ENCODE data around the gene TOPBP1. TPM values are rescaled to one million over a fixed set of nuclear protein-coding genes. Genes with fewer than 3 reads are reported as not detected.
A peak's percentile ranks its signal among the peaks of the same experiment; 100 is the strongest.
"Not testable (repeated sequence)": the region's sequence is repeated elsewhere in the genome, so short reads cannot be mapped to it uniquely, and the experiment has no call there.

Gene TOPBP1
- total RNA-seq, 1 donor from 2014 or later, result 10.6 TPM

GRCh38 chr3:133670525-133670995 lies 8.8 kb upstream of the TOPBP1 start:
- no peaks in the 10 kb centered on the region for H3K36me3 ChIP-seq
- no peaks in the 10 kb centered on the region for H3K27me3 ChIP-seq
- intact Hi-C loops (cut with DNase I), result no loop called here
- DNase-seq (ENCODE audit: low spot score in 2 of 2), result no peak
- TF ChIP-seq CTCF (IDR thresholded peaks at IDR 0.05), result no peak
- H3K4me1 ChIP-seq, result no peaks in the 10 kb centered on the region
- H3K4me3 ChIP-seq, result no peak overlapping the region
- H3K9me3 ChIP-seq, result no peaks in the 10 kb centered on the region
- no peak overlapping the region for H3K27ac ChIP-seq

GRCh38 chr3:133669949-133670524 lies 8.3 kb upstream of the TOPBP1 start:
- no peaks in the 10 kb centered on the region for H3K4me1 ChIP-seq
- DNase-seq (ENCODE audit: low spot score in 2 of 2), result no peak
- H3K27me3 ChIP-seq, result no peaks in the 10 kb centered on the region
- H3K9me3 ChIP-seq, result no peaks in the 10 kb centered on the region
- no peak overlapping the region for H3K27ac ChIP-seq
- no peak for TF ChIP-seq CTCF (IDR thresholded peaks at IDR 0.05)
- H3K36me3 ChIP-seq, result no peaks in the 10 kb centered on the region
- intact Hi-C loops (cut with DNase I), result loop anchor here (10.0 kb wide), 1 partner anchor 625 kb away; no protein-coding TSS in a partner anchor
- no peak overlapping the region for H3K4me3 ChIP-seq

GRCh38 chr3:133667118-133667517 lies 5.4 kb upstream of the TOPBP1 start:
- no peaks in the 10 kb centered on the region for H3K4me1 ChIP-seq
- intact Hi-C loops (cut with DNase I), result loop anchor here (10.0 kb wide), 1 partner anchor 622 kb away; no protein-coding TSS in a partner anchor
- no peak overlapping the region for H3K4me3 ChIP-seq
- no peaks in the 10 kb centered on the region for H3K27me3 ChIP-seq
- no peak for TF ChIP-seq CTCF (IDR thresholded peaks at IDR 0.05)
- DNase-seq (ENCODE audit: low spot score in 2 of 2), result no peak
- H3K36me3 ChIP-seq, result no peaks in the 10 kb centered on the region
- no peak overlapping the region for H3K27ac ChIP-seq
- H3K9me3 ChIP-seq, result no peaks in the 10 kb centered on the region

- H3K36me3 ChIP-seq; H3K4me3 ChIP-seq; H3K27me3 ChIP-seq; H3K27ac ChIP-seq; H3K4me1 ChIP-seq; H3K9me3 ChIP-seq; DNase-seq (ENCODE audit: low spot score in 2 of 2): not testable (repeated sequence)
- intact Hi-C loops (cut with DNase I), result loop anchor here (10.0 kb wide), 1 partner anchor 620 kb away; no protein-coding TSS in a partner anchor
Observed at GRCh38 chr3:133665188-133665587, 3.4 kb upstream of the TOPBP1 start.

- Histone ChIP-seq H3K27ac (no peak overlapping the region), H3K36me3 (peaks cover 0 to under 1% of the 10 kb centered on the region in 2 donors), H3K4me3 (no peak overlapping the region), H3K4me1 (peaks cover 0 to 8% of the 10 kb centered on the region in 2 donors), H3K27me3 (no peaks in the 10 kb centered on the region), H3K9me3 (no peaks in the 10 kb centered on the region)
- intact Hi-C loops (cut with DNase I), result loop anchor here (5.0 to 10.0 kb wide), 2 partner anchors 91 to 619 kb away; partner anchors contain the start of gene CDV3
- no peak for DNase-seq (ENCODE audit: low spot score in 2 of 2)
- peak; percentile 1 to 37 (median 26) for TF ChIP-seq CTCF (IDR thresholded peaks at IDR 0.05)
Observed at GRCh38 chr3:133663569-133664313, 2.0 kb upstream of the TOPBP1 start.

GRCh38 chr3:133662278-133662651 lies 524 bp upstream of the TOPBP1 start:
- H3K4me3 ChIP-seq, result peak overlapping the region; percentile 77 to 94
- H3K4me1 ChIP-seq, result peaks cover 0 to 8% of the 10 kb centered on the region in 2 donors
- H3K36me3 ChIP-seq, result peaks cover 1 to 5% of the 10 kb centered on the region in 2 donors
- TF ChIP-seq CTCF (IDR thresholded peaks at IDR 0.05), result no peak
- H3K27ac ChIP-seq, result peak overlapping the region; percentile 85 to 92
- no peaks in the 10 kb centered on the region for H3K27me3 ChIP-seq
- no peaks in the 10 kb centered on the region for H3K9me3 ChIP-seq
- DNase-seq (ENCODE audit: low spot score in 2 of 2), result no peak
- intact Hi-C loops (cut with DNase I), result loop anchor here (5.0 to 10.0 kb wide), 2 partner anchors 90 to 617 kb away; partner anchors contain the start of gene CDV3
